GM19372 (cell line): ENCODE results near the gene CDC42EP3.

Source experiments
- ATAC-seq: cut with Tn5 transposase; IDR thresholded peaks from one replicate; pipeline ENCODE4 v1.9.1; 2021; ENCODE audit warnings: mild to moderate bottlenecking, low read depth, moderate library complexity; ENCODE audit not compliant: unreplicated experiment

CDC42EP3 gene

GRCh38 chr2:37656512-37657423, 14.7 kb downstream of the CDC42EP3 start:
- ATAC-seq, result no peak

GRCh38 chr2:37654932-37655841, 16.3 kb downstream of the CDC42EP3 start:
- peak; percentile 82 for ATAC-seq

GRCh38 chr2:37654419-37654818, 17.0 kb downstream of the CDC42EP3 start:
- no peak for ATAC-seq

- no peak for ATAC-seq
Measured at GRCh38 chr2:37653805-37654378, 17.6 kb downstream of the CDC42EP3 start.

- no peak for ATAC-seq
Measured at GRCh38 chr2:37653093-37653492, 18.3 kb downstream of the CDC42EP3 start.

GRCh38 chr2:37652199-37652640, 19.2 kb downstream of the CDC42EP3 start:
- ATAC-seq, result no peak

- ATAC-seq, result no peak
Measured at GRCh38 chr2:37650548-37651093, 20.8 kb downstream of the CDC42EP3 start.

- ATAC-seq, result no peak
Measured at GRCh38 chr2:37649518-37649917, 21.9 kb downstream of the CDC42EP3 start.

- ATAC-seq, result no peak
Measured at GRCh38 chr2:37648331-37649011, 23.0 kb downstream of the CDC42EP3 start.

- no peak for ATAC-seq
Measured at GRCh38 chr2:37647971-37648330, 23.5 kb downstream of the CDC42EP3 start.

- no peak for ATAC-seq
Measured at GRCh38 chr2:37645836-37646235, 25.6 kb downstream of the CDC42EP3 start.

GRCh38 chr2:37645362-37645761, 26.1 kb downstream of the CDC42EP3 start:
- ATAC-seq, result no peak

GRCh38 chr2:37644191-37644590, 27.3 kb downstream of the CDC42EP3 start:
- no peak for ATAC-seq

- ATAC-seq, result no peak
Measured at GRCh38 chr2:37643730-37644078, 27.7 kb downstream of the CDC42EP3 start.

- ATAC-seq, result no peak
Measured at GRCh38 chr2:37642907-37643729, 28.3 kb downstream of the CDC42EP3 start.

- ATAC-seq, result no peak
Measured at GRCh38 chr2:37641582-37642171, 29.8 kb downstream of the CDC42EP3 start.

- no peak for ATAC-seq
Measured at GRCh38 chr2:37639631-37640030, 31.8 kb downstream of the CDC42EP3 start.

GRCh38 chr2:37638973-37639372, 32.5 kb downstream of the CDC42EP3 start:
- ATAC-seq, result no peak

GRCh38 chr2:37637985-37638384, 33.5 kb downstream of the CDC42EP3 start:
- ATAC-seq, result no peak
